Activated CD4-positive, CD25-positive, alpha-beta regulatory T cell treated with anti-CD3 and anti-CD28 coated beads, Interleukin-2, amount 50 U/mL, for 72 hours (primary cell): ENCODE results near the gene TDRD15.
"Not testable (repeated sequence)": the region's sequence is repeated elsewhere in the genome, so short reads cannot be mapped to it uniquely, and the experiment has no call there.

Experiments
- DNase-seq: peaks from one replicate; pipeline ENCODE4 v3.0.0; 2021

TDRD15 gene

DNA sequence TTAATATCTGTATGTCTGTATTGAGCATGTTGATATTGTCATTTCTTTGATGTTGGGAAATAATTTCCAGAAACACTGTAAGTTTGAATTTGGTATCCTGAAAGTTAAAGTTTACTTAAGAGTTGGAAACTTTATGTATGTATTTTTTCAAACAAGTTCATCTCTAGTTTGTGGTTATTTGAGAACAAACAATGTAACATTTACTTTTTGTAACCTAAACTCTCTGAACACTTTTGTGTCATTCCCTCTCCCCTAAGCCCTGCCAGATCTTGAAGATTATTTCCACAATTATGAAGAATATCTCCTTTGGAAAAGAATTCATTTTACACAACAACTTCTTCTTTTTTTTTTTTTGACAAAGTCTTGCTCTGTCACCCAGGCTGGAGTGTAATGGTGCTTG lies 24.9 kb downstream of the TDRD15 start:
- no peak for DNase-seq

DNA sequence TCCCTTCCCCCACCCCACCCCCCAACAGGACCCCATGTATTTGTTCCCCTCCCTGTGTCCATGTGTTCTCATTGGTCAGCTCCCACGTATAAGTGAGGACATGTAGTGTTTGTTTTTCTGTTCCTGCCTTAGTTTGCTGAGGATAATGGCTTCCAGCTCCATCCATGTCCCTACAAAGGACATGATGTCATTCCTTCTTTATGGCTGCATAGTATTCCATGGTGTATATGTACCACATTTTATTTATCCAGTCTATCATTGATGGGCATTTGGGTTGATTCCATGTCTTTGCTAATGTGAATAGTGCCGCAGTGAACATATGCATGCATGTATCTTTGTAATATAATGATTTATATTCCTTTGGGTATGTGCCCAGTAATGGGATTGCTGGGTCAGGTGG lies 27.5 kb downstream of the TDRD15 start:
- DNase-seq: not testable (repeated sequence)

DNA sequence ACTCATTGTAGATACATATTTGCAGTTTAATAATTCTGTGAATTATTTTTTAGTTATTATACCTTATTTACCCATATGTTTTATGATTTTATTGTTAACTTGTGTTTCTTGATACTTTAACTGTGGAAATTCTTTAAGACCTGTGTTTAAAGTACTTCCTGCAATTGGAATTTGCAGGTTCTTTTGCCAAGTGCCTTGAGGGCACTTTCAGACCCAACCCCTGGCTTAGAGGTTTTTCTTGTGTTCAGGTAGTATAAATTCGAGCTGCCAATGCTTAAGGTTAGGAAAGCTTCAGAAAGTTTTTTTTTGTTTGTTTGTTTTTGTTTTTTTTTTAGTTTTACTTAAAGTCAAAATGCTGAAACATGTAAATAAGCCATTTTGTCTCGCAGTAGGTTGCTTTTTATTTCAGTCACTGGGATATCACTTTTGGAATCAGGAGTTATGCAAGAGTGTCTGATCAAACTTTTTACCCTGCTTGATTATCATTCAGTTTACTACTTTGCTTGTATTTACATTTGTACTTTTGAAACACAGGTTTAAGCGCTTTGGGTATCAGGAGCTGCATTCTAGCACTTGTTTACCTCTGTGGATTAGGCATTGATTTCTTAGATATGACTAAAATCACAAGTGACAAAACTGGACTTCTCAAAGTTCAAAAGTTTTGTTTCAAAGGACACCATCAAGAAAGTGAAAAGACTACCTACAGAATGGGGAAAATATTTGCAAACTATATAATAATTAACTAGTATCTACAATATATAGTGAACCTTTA lies 31.8 kb downstream of the TDRD15 start:
- DNase-seq: no peak

DNA sequence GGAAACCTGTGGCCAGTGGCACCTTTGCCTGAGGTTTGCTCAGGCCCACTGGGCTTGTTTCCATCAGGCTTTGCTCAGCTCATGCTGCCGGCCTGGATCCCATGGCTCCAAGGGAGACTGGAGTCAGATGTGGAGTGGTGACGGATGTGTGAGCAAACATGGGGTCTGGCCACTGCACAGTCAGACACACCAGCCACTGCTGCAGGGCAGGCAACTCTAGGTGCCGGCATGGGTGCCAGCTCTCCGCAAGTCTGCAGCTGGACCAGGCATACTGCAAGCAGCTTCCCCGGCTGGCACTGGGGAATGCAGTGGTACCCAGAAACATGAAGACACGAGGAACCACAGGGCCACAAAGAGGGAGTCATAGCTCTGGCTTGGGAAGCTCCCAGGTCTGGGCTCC lies 37.4 kb downstream of the TDRD15 start:
- DNase-seq: no peak

DNA sequence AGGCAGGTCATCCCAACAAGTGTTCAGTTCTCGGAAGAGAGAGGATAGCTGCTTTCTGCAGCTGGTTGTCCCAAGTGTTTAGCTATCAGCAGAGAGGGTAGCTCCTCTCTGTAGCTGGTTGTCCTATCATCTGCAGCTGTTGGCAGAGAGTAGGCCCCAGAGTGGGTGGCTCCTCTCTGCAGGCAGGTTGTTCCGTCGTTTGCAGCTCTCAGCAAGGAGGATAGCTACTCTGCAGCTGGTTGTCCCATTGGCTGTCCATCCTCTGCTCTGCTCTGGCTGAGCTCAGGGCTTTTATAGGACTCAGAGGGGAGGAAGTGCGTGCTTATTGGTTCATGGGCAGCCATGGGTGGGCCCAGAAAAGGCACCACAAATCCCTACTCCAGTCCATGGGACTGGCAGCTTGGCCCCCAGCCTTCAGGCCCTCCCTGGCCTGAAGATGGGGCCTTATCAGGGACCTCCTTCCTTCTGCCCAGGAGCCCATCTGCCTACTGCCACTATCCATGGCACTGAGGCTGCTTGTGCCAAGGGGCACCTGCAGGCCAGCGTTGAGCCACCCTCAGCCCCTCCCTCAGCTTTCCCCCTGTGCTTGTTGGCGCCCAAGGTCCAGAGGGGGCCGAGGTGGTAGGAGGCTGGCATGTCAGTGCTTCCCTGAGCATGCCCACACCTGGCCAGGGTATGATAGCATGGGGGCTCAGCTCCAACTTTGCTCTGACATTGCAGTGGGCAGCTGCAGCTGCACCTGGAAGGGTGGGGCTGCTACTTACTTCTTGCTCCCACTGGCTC lies 38.3 kb downstream of the TDRD15 start:
- DNase-seq: no peak

DNA sequence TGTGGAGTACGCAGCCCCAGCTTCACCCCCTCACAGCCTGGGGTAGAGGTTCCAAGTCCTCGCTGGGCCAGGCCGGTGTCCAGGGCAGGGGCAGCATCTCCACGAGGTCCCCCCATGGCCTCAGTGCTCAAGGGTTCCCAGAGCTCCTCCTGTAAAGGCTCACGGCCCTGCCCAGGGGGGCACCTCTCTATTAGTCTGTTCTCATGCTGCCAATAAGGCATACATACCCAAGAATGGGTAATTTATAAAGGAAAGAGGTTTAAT lies 38.8 kb downstream of the TDRD15 start:
- DNase-seq: no peak

DNA sequence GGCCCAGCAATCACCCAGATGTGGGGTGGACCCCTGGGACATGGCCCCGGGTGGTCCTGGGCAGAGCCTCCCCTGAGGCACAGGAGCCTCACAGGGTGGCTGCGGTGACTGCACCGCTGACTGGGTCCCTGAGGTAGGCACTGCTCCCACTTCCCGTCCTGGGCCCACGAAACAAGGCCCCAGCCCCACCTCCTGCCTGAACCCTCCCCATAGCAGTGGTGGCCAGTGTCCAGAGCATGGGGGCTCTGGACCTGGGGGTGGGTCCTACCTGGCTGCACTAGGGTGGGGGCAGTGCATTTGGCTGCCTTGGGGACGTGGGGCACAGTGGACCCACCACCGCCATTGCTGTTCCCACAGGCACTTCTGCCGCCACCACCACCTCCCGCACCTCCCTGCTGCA lies 39.4 kb downstream of the TDRD15 start:
- no peak for DNase-seq

DNA sequence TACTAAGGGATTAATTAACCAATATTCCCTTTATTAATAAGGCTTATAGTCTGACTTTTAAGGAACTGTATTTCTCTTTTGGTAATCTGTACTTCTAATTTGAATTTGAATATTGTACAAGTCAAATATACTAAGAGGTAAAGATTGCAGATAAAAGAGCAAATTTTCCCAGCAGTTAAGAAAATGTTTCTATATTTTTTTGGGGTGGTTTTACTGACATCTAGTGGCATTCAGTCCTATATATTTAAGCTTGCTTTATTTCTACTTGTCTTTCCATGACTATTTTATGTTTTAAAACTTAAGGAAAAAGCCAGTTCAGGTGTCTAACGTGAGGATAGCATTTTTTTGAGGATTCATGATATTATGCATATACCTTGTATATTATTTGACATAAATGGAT lies 41.6 kb downstream of the TDRD15 start:
- no peak for DNase-seq

DNA sequence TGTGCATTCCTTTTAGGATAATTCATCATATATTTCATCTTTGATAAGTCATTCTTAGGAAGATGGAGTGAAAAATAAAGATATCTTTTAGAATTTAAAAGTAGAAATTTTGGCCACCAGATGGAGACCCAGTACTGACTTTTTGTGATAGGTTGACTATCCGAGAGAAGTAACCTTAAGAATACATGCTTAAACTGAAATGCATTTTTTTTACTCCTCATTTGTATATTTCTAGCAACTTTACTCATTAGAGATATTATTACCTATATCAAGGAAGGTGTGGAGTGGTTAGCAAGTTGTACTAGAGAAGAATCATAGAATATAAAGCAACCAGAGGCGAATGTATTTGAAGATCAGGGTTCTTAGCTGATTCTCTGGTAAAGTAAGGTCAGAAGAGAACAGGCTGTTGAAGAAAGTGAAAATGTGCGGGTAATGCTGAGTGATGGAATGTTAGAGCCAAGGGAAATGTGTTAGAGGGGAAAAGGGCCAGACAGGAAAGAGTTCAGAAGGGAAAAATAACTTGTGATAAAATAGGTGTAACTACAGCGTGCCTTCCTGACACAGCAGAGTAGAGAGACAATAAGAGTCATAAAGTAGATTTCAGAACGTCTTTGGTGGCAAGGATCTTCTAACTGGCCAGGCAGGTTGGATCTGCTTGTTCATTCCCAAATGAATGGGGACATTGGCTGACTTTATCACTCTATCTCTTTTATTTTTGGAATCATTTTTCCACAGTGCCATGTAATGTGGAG lies 52.3 kb downstream of the TDRD15 start:
- DNase-seq: no peak

DNA sequence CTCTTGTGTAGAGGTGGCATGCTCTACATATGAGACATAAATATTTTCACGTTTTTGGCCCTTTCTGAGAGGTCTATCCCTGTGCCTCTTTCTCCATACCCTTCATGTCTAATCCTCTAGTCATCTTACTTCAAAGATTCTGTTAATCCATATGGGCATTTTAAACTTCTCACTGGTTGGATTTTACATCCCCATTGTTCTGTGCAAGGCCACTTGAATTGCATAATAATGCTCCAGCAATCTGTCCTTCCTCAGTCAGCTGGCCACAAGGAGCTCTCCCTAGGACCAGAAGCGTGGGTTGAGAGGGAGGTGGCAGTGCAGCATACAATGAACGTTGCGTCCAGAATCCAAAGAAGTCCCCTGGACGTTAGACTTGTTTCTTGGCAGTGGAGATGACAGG lies 58.2 kb downstream of the TDRD15 start:
- no peak for DNase-seq

DNA sequence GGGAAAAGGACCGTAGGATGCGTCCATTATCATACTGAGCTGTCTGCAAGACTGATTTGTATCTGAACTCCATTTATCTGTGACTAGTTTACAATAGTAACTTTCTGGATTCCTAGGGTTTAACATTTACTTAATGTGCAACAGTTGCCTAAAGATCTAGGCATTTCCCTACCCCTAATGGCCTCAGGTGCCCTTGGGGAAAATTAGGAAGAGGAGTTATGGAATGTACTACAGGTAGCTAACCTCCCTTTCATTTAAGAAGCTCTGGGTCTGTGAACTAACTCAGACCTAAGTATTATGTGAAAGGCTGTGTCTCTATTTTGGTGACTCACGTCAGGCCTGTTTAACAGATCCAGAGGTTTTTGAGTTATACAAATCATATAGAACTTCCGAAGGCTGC lies 59.5 kb downstream of the TDRD15 start:
- no peak for DNase-seq

DNA sequence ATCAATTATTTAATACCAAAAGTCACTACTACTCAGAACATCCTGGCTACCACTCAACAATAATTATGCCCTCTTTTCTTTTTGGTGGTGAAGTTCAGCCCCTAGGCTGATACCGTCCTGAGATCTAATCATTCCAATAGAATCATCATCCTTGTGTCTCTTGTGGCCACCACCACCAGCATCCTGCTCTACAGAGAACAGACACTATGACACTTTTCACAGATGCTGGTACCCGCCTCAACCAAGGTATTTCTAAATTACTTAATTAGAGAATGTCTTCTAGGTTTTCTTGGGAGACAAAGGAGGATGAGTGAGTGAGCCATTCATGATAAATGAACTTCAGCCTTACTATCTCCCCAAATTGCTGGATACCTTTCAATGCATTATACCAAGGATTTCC lies 60.0 kb downstream of the TDRD15 start:
- DNase-seq: no peak

DNA sequence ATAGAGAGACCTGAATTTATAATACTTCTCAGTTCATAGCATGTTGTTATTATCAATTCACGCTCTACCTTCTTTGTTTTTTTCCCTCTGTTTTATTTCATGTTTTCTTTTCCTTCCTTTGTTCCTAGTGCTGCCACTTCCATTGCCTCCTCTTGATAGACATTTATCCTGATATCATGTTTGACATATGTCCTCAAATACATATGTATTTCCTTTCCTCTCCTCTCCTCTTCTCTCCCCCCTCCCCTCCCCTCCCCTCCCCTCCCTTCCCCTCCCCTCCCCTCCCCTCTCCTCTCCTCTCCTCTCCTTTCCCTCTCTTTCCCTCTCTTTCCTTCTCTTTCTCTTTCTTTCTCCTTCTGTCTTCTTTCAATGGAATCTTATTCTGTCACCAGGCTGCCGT lies 67.8 kb downstream of the TDRD15 start:
- DNase-seq: no peak
